Measurements from ENCODE around the gene PEPD.

GRCh38 chr19:33387351-33388230, 134.0 kb downstream of the PEPD start:
- TF ChIP-seq CTCF (IDR thresholded peaks at IDR 0.05) (no peak), POLR2A (IDR thresholded peaks at IDR 0.05) (no peak)
